HepG2 (cell line): Measurements from ENCODE around the gene OSBPL10. TPM values are rescaled to one million over a fixed set of nuclear protein-coding genes. Genes with fewer than 3 reads are reported as not detected.

Source experiments
- AHR ChIP-seq: IDR thresholded peaks from 2 replicates; pipeline ENCODE4 v1.6.1; 2018; ENCODE audit warnings: missing genetic modification reagents, missing compliant biosample characterization
- E2F1 ChIP-seq: sonication (generic); formaldehyde crosslinking; IDR thresholded peaks from 2 replicates; pipeline ENCODE4 v1.5.0; 2020; ENCODE audit warnings: missing genetic modification reagents
- FOXP4 ChIP-seq: sonication (generic); formaldehyde crosslinking; IDR thresholded peaks from 2 replicates; pipeline ENCODE4 v1.4.0; 2020; ENCODE audit warnings: missing genetic modification reagents
- GATAD2A ChIP-seq: IDR thresholded peaks from 2 replicates; pipeline ENCODE4 v1.6.1; 2016
- HNF4A ChIP-seq: sonication (generic); formaldehyde crosslinking; IDR thresholded peaks from 2 replicates; pipeline ENCODE4 v1.4.0; 2020; ENCODE audit warnings: missing genetic modification reagents
- HNF4G ChIP-seq, 2 experiments: sonication (generic) in 1 of 2; formaldehyde crosslinking in 1 of 2; IDR thresholded peaks; 2 replicates each; pipeline versions ENCODE4 v1.4.0 to v1.6.1; 2011 to 2020; ENCODE audit warnings: borderline replicate concordance in 2 of 2, low read depth in 2 of 2, mild to moderate bottlenecking in 2 of 2, low read length in 1 of 2, missing genetic modification reagents in 1 of 2, moderate library complexity in 1 of 2
- RARA ChIP-seq: IDR thresholded peaks from 2 replicates; pipeline ENCODE4 v1.6.1; 2016; ENCODE audit warnings: missing genetic modification reagents, missing compliant biosample characterization
- TBX2 ChIP-seq: sonication (generic); formaldehyde crosslinking; IDR thresholded peaks from 2 replicates; pipeline ENCODE4 v1.5.0; 2020; ENCODE audit warnings: missing genetic modification reagents, mild to moderate bottlenecking, borderline replicate concordance
- ZBTB2 ChIP-seq: sonication (generic); formaldehyde crosslinking; IDR thresholded peaks from 2 replicates; pipeline ENCODE4 v1.8.0; 2022; ENCODE audit warnings: low read depth, missing genetic modification reagents
- ZFP1 ChIP-seq: IDR thresholded peaks from 2 replicates; pipeline ENCODE4 v1.6.1; 2016
- ZHX2 ChIP-seq, 2 experiments: sonication (generic) in 1 of 2; formaldehyde crosslinking in 1 of 2; IDR thresholded peaks; 2 replicates each; pipeline versions ENCODE4 v1.6.1 to v1.9.0; 2014 to 2022; ENCODE audit warnings: antibody characterized with exemption in 1 of 2, borderline replicate concordance in 1 of 2, inconsistent platforms in 1 of 2, low read depth in 1 of 2, missing genetic modification reagents in 1 of 2
- ZNF34 ChIP-seq: sonication (generic); formaldehyde crosslinking; IDR thresholded peaks from 2 replicates; pipeline ENCODE4 v1.4.0; 2020; ENCODE audit warnings: mild to moderate bottlenecking, missing genetic modification reagents, borderline replicate concordance
- ZNF644 ChIP-seq: IDR thresholded peaks from 2 replicates; pipeline ENCODE4 v1.6.1; 2016; ENCODE audit warnings: low read depth
- ZNF770 ChIP-seq: sonication (generic); formaldehyde crosslinking; IDR thresholded peaks from 2 replicates; pipeline ENCODE4 v1.5.0; 2020; ENCODE audit warnings: mild to moderate bottlenecking, missing genetic modification reagents
- ZSCAN29 ChIP-seq: sonication (generic); formaldehyde crosslinking; conservative IDR thresholded peaks from 2 replicates; pipeline ENCODE4 v1.4.0; 2020; ENCODE audit warnings: mild to moderate bottlenecking, missing genetic modification reagents
- polyA plus RNA-seq, 8 experiments: library from polyadenylated mRNA; depleted of rRNA in 3 of 8; stranded (reverse) in 7 of 8; unstranded in 1 of 8; fragments of >200 nt; fragmentation: Illumina TruSeq in 4 of 8; extraction: Trizol in 4 of 8; gene quantifications; 2 replicates each; pipeline versions ENCODE4 v1.2.1 to v1.2.3, GENCODE V29; 2011 to 2016; ENCODE audit warnings: low read depth in 4 of 8, missing spikeins in 1 of 8, mixed read lengths in 1 of 8; ENCODE audit not compliant: insufficient read depth in 1 of 8
- total RNA-seq, 5 experiments: library from RNA; depleted of rRNA; stranded (reverse); fragments of >200 nt; fragmentation: Illumina TruSeq; extraction: Trizol; gene quantifications; 2 replicates each; pipeline ENCODE4 v1.2.3, GENCODE V29; 2016; ENCODE audit warnings: low read depth in 1 of 5

OSBPL10 gene
- total and polyA plus RNA-seq, 2 of the 13 experiments (the other 11 are each of a cell fraction or from before 2014, with no cell fraction given), result 10.3 to 28.6 TPM

- TF ChIP-seq ZHX2 (IDR thresholded peaks at IDR 0.05; ENCODE audit: low read depth) (no peak), ZHX2 (CRISPR knock-in tag; IDR thresholded peaks at IDR 0.05; ENCODE audit: borderline replicate concordance) (no peak), HNF4G (IDR thresholded peaks at IDR 0.05; ENCODE audit: borderline replicate concordance, low read depth, low read length) (0 out of 2 replicates have a peak, but pooled peaks have one; percentile 24), HNF4G (CRISPR knock-in tag; IDR thresholded peaks at IDR 0.05; ENCODE audit: borderline replicate concordance, low read depth) (no peak), GATAD2A (CRISPR knock-in tag) (peak; percentile 59), HNF4A (peak; percentile 77), AHR (CRISPR knock-in tag) (no peak), ZNF34 (CRISPR knock-in tag) (no peak), ZSCAN29 (no peak), TBX2 (peak; percentile 33; the same call in 1 of the 2 replicates), ZBTB2 (no peak), E2F1 (no peak), ZFP1 (CRISPR knock-in tag) (no peak), RARA (CRISPR knock-in tag) (peak; percentile 37; the same call in 1 of the 2 replicates), ZNF644 (CRISPR knock-in tag) (0 out of 2 replicates have a peak, but pooled peaks have one; percentile 28), ZNF770 (CRISPR knock-in tag) (peak; percentile 13; the same call in 1 of the 2 replicates), FOXP4 (0 out of 2 replicates have a peak, but pooled peaks have one; percentile 10)
Measured at GRCh38 chr3:31976302-31976701, 4.8 kb downstream of the OSBPL10 start (continued).
